HEK293 (cell line): Measurements from ENCODE around the gene NAV2.

Experiments
- CTCF ChIA-PET: fragments of 350-600 bp; formaldehyde crosslinking; extraction: SDS; loops from one replicate; lab custom pipeline; 2021; ENCODE audit warnings: antibody characterized with exemption; lab: Yijun Ruan, JAX
- POLR2A ChIA-PET: fragments of 300-600 bp; formaldehyde crosslinking; extraction: SDS; loops from one replicate; lab custom pipeline; 2020; ENCODE audit warnings: antibody characterized with exemption, inconsistent platforms; lab: Yijun Ruan, JAX
- H3K27ac ChIP-seq: fragments of 200-500 bp; sonication (Bioruptor generic); 2 replicates; pipeline ENCODE4 v1.5.1; 2014; ENCODE audit warnings: low read depth, low read length, control low read depth, inconsistent platforms; ENCODE audit errors: extremely low read depth
- H3K36me3 ChIP-seq, 2 experiments: fragments of 200-500 bp in 1 of 2; sonication (Bioruptor generic) in 1 of 2; 1 replicate in 1 of 2; 2 replicates in 1 of 2; pipeline ENCODE4 v1.5.1; 2014 to 2017; ENCODE audit warnings: inconsistent platforms in 2 of 2, low read length in 2 of 2; ENCODE audit not compliant: control insufficient read depth in 2 of 2, insufficient read depth in 1 of 2
- H3K4me1 ChIP-seq: fragments of 200-500 bp; sonication (Bioruptor generic); 2 replicates; pipeline ENCODE4 v1.5.1; 2014; ENCODE audit warnings: mild to moderate bottlenecking, low read length, inconsistent platforms; ENCODE audit not compliant: control insufficient read depth, insufficient read depth
- H3K4me3 ChIP-seq: 2 replicates; pipeline ENCODE4 v1.5.1; 2011; ENCODE audit warnings: low read depth, mild to moderate bottlenecking, control low read depth, low read length, moderate library complexity
- H3K9me3 ChIP-seq: fragments of 200-500 bp; sonication (Bioruptor generic); 2 replicates; pipeline ENCODE4 v1.5.1; 2014; ENCODE audit warnings: low read depth, low read length, inconsistent platforms; ENCODE audit not compliant: control insufficient read depth, insufficient read depth
- GLI4 ChIP-seq: fragments of 450-650 bp; formaldehyde crosslinking; IDR thresholded peaks from 2 replicates; pipeline ENCODE4 v1.5.1; 2016; ENCODE audit warnings: missing biosample characterization, missing genetic modification characterization
- MEIS1 ChIP-seq: sonication (generic); formaldehyde crosslinking; IDR thresholded peaks from 2 replicates; pipeline ENCODE4 v1.8.1; 2022; ENCODE audit warnings: missing genetic modification reagents, mild to moderate bottlenecking, borderline replicate concordance
- REPIN1 ChIP-seq: fragments of 450-650 bp; formaldehyde crosslinking; IDR thresholded peaks from 2 replicates; pipeline ENCODE4 v1.5.1; 2017; ENCODE audit warnings: missing biosample characterization, missing genetic modification characterization, low read depth
- REST ChIP-seq: fragments of 450-650 bp; formaldehyde crosslinking; IDR thresholded peaks from 2 replicates; pipeline ENCODE4 v1.5.1; 2016; ENCODE audit warnings: missing biosample characterization, missing genetic modification characterization
- SALL2 ChIP-seq: fragments of 450-650 bp; formaldehyde crosslinking; IDR thresholded peaks from 2 replicates; pipeline ENCODE4 v1.5.0; 2017; ENCODE audit warnings: missing biosample characterization, mild to moderate bottlenecking, missing genetic modification characterization, borderline replicate concordance
- WT1 ChIP-seq: fragments of 450-650 bp; formaldehyde crosslinking; IDR thresholded peaks from 2 replicates; pipeline ENCODE4 v1.5.1; 2016; ENCODE audit warnings: missing biosample characterization, missing genetic modification characterization
- ZFP41 ChIP-seq: fragments of 450-650 bp; formaldehyde crosslinking; IDR thresholded peaks from 2 replicates; pipeline ENCODE4 v1.5.1; 2016; ENCODE audit warnings: missing biosample characterization, missing genetic modification characterization, borderline replicate concordance
- ZNF10 ChIP-seq: fragments of 450-650 bp; formaldehyde crosslinking; IDR thresholded peaks from 2 replicates; pipeline ENCODE4 v1.5.1; 2017; ENCODE audit warnings: missing biosample characterization, missing genetic modification characterization
- ZNF112 ChIP-seq: fragments of 450-650 bp; formaldehyde crosslinking; IDR thresholded peaks from 2 replicates; pipeline ENCODE4 v1.5.0; 2017; ENCODE audit warnings: missing biosample characterization, missing genetic modification characterization
- ZNF16 ChIP-seq: fragments of 450-650 bp; formaldehyde crosslinking; IDR thresholded peaks from 2 replicates; pipeline ENCODE4 v1.5.1; 2016; ENCODE audit warnings: low read depth, missing biosample characterization, missing genetic modification characterization
- ZNF341 ChIP-seq: fragments of 450-650 bp; formaldehyde crosslinking; IDR thresholded peaks from 2 replicates; pipeline ENCODE4; 2016; ENCODE audit warnings: low read depth, missing biosample characterization, missing genetic modification characterization
- ZNF433 ChIP-seq: fragments of 450-650 bp; formaldehyde crosslinking; IDR thresholded peaks from 2 replicates; pipeline ENCODE4 v1.5.1; 2016; ENCODE audit warnings: missing biosample characterization, missing genetic modification characterization, low read depth
- ZNF513 ChIP-seq: fragments of 450-650 bp; IDR thresholded peaks from 2 replicates; pipeline ENCODE4 v1.5.1; 2018; ENCODE audit warnings: missing biosample characterization, missing genetic modification characterization
- ZNF560 ChIP-seq: fragments of 450-650 bp; formaldehyde crosslinking; IDR thresholded peaks from 2 replicates; pipeline ENCODE4 v1.5.1; 2017; ENCODE audit warnings: missing biosample characterization, missing genetic modification characterization, borderline replicate concordance
- ZNF623 ChIP-seq: fragments of 450-650 bp; formaldehyde crosslinking; IDR thresholded peaks from 2 replicates; pipeline ENCODE4 v1.5.1; 2016; ENCODE audit warnings: missing biosample characterization, missing genetic modification characterization
- ZNF639 ChIP-seq: fragments of 450-650 bp; formaldehyde crosslinking; IDR thresholded peaks from 2 replicates; pipeline ENCODE4 v1.5.1; 2016; ENCODE audit warnings: missing biosample characterization, missing genetic modification characterization
- ZNF792 ChIP-seq: fragments of 450-650 bp; formaldehyde crosslinking; IDR thresholded peaks from 2 replicates; pipeline ENCODE4 v1.5.1; 2016; ENCODE audit warnings: missing biosample characterization, missing genetic modification characterization

The NAV2 gene

GRCh38 chr11:20020716-20021115 is 308.1 kb downstream of the NAV2 start:
- ChIA-PET CTCF (interaction anchor here (0.6 to 1.9 kb wide), 3 partner anchors 89 to 279 kb away, joined by 3 to 5 read pairs (median 3); no protein-coding TSS in a partner anchor), POLR2A (no interaction called here)
- H3K36me3 ChIP-seq = no peaks in the 10 kb centered on the region
- no peak overlapping the region for H3K27ac ChIP-seq
- no peaks in the 10 kb centered on the region for H3K9me3 ChIP-seq
- peaks cover 18% of the 10 kb centered on the region for H3K4me1 ChIP-seq
- TF ChIP-seq ZNF623 (tag by site-specific recombination) = peak; percentile 63
- no peak for TF ChIP-seq ZFP41
- TF ChIP-seq ZNF639 (tag by site-specific recombination) = no peak
- no peak overlapping the region for H3K4me3 ChIP-seq

GRCh38 chr11:20021212-20021611 is 308.6 kb downstream of the NAV2 start:
- POLR2A ChIA-PET = no interaction called here
- CTCF ChIA-PET = interaction anchor here (0.7 to 1.9 kb wide), 2 partner anchors 107 to 279 kb away, joined by 3 to 5 read pairs; no protein-coding TSS in a partner anchor
- H3K4me3 ChIP-seq = no peak overlapping the region
- no peak overlapping the region for H3K27ac ChIP-seq
- H3K4me1 ChIP-seq = peaks cover 17% of the 10 kb centered on the region
- no peak for TF ChIP-seq GLI4 (tag by site-specific recombination)
- no peak for TF ChIP-seq MEIS1
- no peak for TF ChIP-seq WT1 (tag by site-specific recombination)
- no peak for TF ChIP-seq ZNF341 (tag by site-specific recombination)
- no peak for TF ChIP-seq REST (tag by site-specific recombination)
- no peaks in the 10 kb centered on the region for H3K9me3 ChIP-seq
- no peaks in the 10 kb centered on the region for H3K36me3 ChIP-seq

- TF ChIP-seq ZNF792 (tag by site-specific recombination) (no peak), ZNF560 (tag by site-specific recombination) (no peak), SALL2 (tag by site-specific recombination) (no peak), ZNF112 (tag by site-specific recombination) (no peak), ZNF433 (tag by site-specific recombination) (no peak), ZNF513 (no peak), ZNF16 (no peak), REPIN1 (tag by site-specific recombination) (no peak), ZNF10 (tag by site-specific recombination) (no peak)
- Histone ChIP-seq H3K4me1 (peaks cover 17% of the 10 kb centered on the region), H3K27ac (peak overlapping the region; percentile 52), H3K4me3 (no peak overlapping the region), H3K9me3 (no peaks in the 10 kb centered on the region), H3K36me3 (no peaks in the 10 kb centered on the region)
- CTCF ChIA-PET = interaction anchor here (1.1 to 1.9 kb wide), 3 partner anchors 57 to 106 kb away, joined by 4 to 10 read pairs (median 5); no protein-coding TSS in a partner anchor
- POLR2A ChIA-PET = interaction anchor here (1.1 to 2.1 kb wide), 2 partner anchors 9 to 14 kb away, joined by 3 to 8 read pairs; no protein-coding TSS in a partner anchor
These were observed 309.2 kb downstream of the NAV2 start for GRCh38 chr11:20021771-20022362.
